Neural progenitor cell (in vitro differentiated cells): ENCODE measurements around the gene HDDC3. TPM values are rescaled to one million over a fixed set of nuclear protein-coding genes. Genes with fewer than 3 reads are reported as not detected.

Experiments
- DNase-seq: peaks from one replicate; pipeline ENCODE4 v3.0.0-alpha.2; 2016; ENCODE audit warnings: low spot score
- H2AFZ ChIP-seq: fragments of 200-600 bp; sonication (generic); replicated peaks from 2 replicates; pipeline ENCODE4 v1.6.1; 2016; ENCODE audit warnings: antibody characterized with exemption
- H3F3A ChIP-seq: fragments of 200-600 bp; sonication (generic); 2 replicates; pipeline ENCODE4 v1.6.1; 2016; ENCODE audit warnings: antibody characterized with exemption, low read depth
- H3K27ac ChIP-seq: fragments of 200-600 bp; sonication (generic); 2 replicates; pipeline ENCODE4 v1.5.1; 2016; ENCODE audit warnings: mild to moderate bottlenecking
- H3K27me3 ChIP-seq: fragments of 200-600 bp; sonication (generic); 2 replicates; pipeline ENCODE4 v1.6.1; 2016; ENCODE audit warnings: mild to moderate bottlenecking, moderate library complexity
- H3K36me3 ChIP-seq: fragments of 200-600 bp; sonication (generic); 2 replicates; pipeline ENCODE4 v1.5.1; 2016
- H3K4me1 ChIP-seq: fragments of 200-600 bp; sonication (generic); 2 replicates; pipeline ENCODE4 v1.6.1; 2016; ENCODE audit warnings: mixed run types
- H3K4me2 ChIP-seq: fragments of 200-600 bp; sonication (generic); 2 replicates; pipeline ENCODE4 v1.6.1; 2016
- H3K4me3 ChIP-seq: fragments of 200-600 bp; sonication (generic); 2 replicates; pipeline ENCODE4 v1.5.1; 2016
- H3K79me2 ChIP-seq: fragments of 200-600 bp; sonication (generic); 2 replicates; pipeline ENCODE4 v1.6.1; 2016; ENCODE audit warnings: low read depth
- H3K9ac ChIP-seq: fragments of 200-600 bp; sonication (generic); 2 replicates; pipeline ENCODE4 v1.6.1; 2016
- H3K9me3 ChIP-seq: fragments of 200-600 bp; sonication (generic); 2 replicates; pipeline ENCODE4 v1.5.1; 2016; ENCODE audit warnings: low read depth
- H4K20me1 ChIP-seq: fragments of 200-600 bp; sonication (generic); 2 replicates; pipeline ENCODE4 v1.6.1; 2016; ENCODE audit warnings: low read depth
- H3K27ac Mint-ChIP-seq: 3 replicates; pipeline ENCODE4 v1.8.0; 2021; ENCODE audit warnings: mixed read lengths
- H3K27me3 Mint-ChIP-seq: 2 replicates; pipeline ENCODE4 v1.8.0; 2022; ENCODE audit warnings: low read depth, mild to moderate bottlenecking, inconsistent platforms, moderate library complexity, mixed read lengths; ENCODE audit not compliant: insufficient read depth
- H3K36me3 Mint-ChIP-seq: 3 replicates; pipeline ENCODE4 v1.8.0; 2021; ENCODE audit warnings: mixed read lengths
- H3K4me1 Mint-ChIP-seq: 3 replicates; pipeline ENCODE4 v1.8.0; 2021; ENCODE audit warnings: mixed read lengths
- H3K4me3 Mint-ChIP-seq: 3 replicates; pipeline ENCODE4 v1.8.0; 2021; ENCODE audit warnings: mild to moderate bottlenecking, moderate library complexity, mixed read lengths
- H3K9me3 Mint-ChIP-seq: 3 replicates; pipeline ENCODE4 v1.8.0; 2020; ENCODE audit warnings: mixed read lengths
- EZH2 ChIP-seq: fragments of 200-600 bp; sonication (generic); IDR thresholded peaks from 2 replicates; pipeline ENCODE4 v1.6.1; 2017; ENCODE audit warnings: antibody characterized with exemption, mild to moderate bottlenecking, moderate library complexity
- EZH2phosphoT487 ChIP-seq: fragments of 200-600 bp; sonication (generic); IDR thresholded peaks from 2 replicates; pipeline ENCODE4 v1.6.1; 2017; ENCODE audit warnings: antibody characterized with exemption
- total RNA-seq: library from RNA; depleted of rRNA; stranded (reverse); fragments of >200 nt; gene quantifications from 2 replicates; pipeline ENCODE4 v1.2.3, GENCODE V29; 2015; ENCODE audit warnings: low replicate concordance
- TF ChIP-seq, protein P1 (sequence below): fragments of 200-600 bp; sonication (generic); IDR thresholded peaks from 2 replicates; pipeline ENCODE4 v1.5.1; 2017; ENCODE audit warnings: antibody characterized with exemption, mild to moderate bottlenecking

HDDC3 gene
- total RNA-seq, 1 donor from 2014 or later = 20.4 TPM

DNA sequence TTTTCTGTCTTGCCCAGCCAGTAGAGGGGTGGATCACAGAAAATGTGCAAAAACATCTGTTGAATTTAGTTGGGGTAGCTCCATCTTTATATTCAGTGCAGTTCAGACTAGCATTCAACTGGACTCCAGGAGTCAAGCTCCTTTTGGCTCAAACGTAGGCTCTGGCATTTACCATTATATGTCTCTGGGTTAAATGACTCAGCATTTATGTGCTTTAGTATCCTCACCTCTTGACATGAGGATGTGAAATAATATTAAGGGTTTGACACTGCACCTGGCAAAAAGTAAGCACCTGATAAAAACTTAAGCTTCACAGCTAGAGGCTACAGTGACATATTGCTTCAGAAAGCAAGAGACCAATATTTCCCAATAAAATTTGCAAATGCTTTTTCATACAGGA is 47.2 kb upstream of the HDDC3 start:
- H3K9me3 Mint-ChIP-seq = no peaks in the 10 kb centered on the region
- no peak overlapping the region for H3K27ac Mint-ChIP-seq
- Histone ChIP-seq H4K20me1 (peaks cover 8% of the 10 kb centered on the region), H3K36me3 (peaks cover 20% of the 10 kb centered on the region), H3K4me3 (no peak overlapping the region), H3K4me1 (no peaks in the 10 kb centered on the region), H2AFZ (no peak overlapping the region), H3K9ac (no peak overlapping the region), H3K27me3 (no peaks in the 10 kb centered on the region), H3K27ac (no peak overlapping the region), H3K4me2 (no peak overlapping the region), H3K79me2 (peaks cover 11% of the 10 kb centered on the region), H3F3A (peaks cover 7% of the 10 kb centered on the region), H3K9me3 (no peaks in the 10 kb centered on the region)
- no peak overlapping the region for H3K4me3 Mint-ChIP-seq
- TF ChIP-seq, protein P1, sequence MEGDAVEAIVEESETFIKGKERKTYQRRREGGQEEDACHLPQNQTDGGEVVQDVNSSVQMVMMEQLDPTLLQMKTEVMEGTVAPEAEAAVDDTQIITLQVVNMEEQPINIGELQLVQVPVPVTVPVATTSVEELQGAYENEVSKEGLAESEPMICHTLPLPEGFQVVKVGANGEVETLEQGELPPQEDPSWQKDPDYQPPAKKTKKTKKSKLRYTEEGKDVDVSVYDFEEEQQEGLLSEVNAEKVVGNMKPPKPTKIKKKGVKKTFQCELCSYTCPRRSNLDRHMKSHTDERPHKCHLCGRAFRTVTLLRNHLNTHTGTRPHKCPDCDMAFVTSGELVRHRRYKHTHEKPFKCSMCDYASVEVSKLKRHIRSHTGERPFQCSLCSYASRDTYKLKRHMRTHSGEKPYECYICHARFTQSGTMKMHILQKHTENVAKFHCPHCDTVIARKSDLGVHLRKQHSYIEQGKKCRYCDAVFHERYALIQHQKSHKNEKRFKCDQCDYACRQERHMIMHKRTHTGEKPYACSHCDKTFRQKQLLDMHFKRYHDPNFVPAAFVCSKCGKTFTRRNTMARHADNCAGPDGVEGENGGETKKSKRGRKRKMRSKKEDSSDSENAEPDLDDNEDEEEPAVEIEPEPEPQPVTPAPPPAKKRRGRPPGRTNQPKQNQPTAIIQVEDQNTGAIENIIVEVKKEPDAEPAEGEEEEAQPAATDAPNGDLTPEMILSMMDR = no peak
- no peak for TF ChIP-seq EZH2
- no peak for TF ChIP-seq EZH2phosphoT487
- H3K27me3 Mint-ChIP-seq = peaks cover 2% of the 10 kb centered on the region
- DNase-seq = no peak
- H3K4me1 Mint-ChIP-seq = no peaks in the 10 kb centered on the region
- peaks cover 51% of the 10 kb centered on the region for H3K36me3 Mint-ChIP-seq

DNA sequence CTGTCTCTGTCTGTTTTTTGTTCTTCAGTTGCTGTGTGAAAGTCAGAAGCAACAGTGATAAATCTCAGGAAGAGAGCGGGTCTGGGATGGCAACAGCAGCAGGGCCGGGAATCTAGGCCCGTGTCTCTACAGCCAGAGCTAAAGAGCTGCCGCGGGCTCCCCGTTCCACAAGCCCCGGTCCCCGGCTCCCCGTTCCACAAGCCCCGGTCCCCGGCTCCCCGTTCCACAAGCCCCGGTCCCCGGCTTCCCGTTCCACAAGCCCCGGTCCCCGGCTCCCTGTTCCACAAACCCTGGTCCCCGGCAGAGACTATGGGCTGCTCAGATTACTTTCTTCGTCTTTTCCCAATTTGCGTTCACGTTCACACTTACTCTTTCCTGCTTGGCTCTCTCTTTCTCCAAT is 41.9 kb upstream of the HDDC3 start:
- Histone ChIP-seq H3F3A (peaks cover 2% of the 10 kb centered on the region), H3K4me2 (no peak overlapping the region), H3K4me1 (no peaks in the 10 kb centered on the region), H4K20me1 (no peaks in the 10 kb centered on the region), H2AFZ (no peak overlapping the region), H3K9ac (no peak overlapping the region), H3K27ac (no peak overlapping the region), H3K36me3 (peaks cover 17% of the 10 kb centered on the region), H3K79me2 (no peaks in the 10 kb centered on the region), H3K9me3 (no peaks in the 10 kb centered on the region), H3K27me3 (no peaks in the 10 kb centered on the region), H3K4me3 (no peak overlapping the region)
- Mint-ChIP-seq H3K9me3 (no peaks in the 10 kb centered on the region), H3K27ac (no peak overlapping the region), H3K4me1 (no peaks in the 10 kb centered on the region), H3K36me3 (peaks cover 48% of the 10 kb centered on the region), H3K27me3 (no peaks in the 10 kb centered on the region), H3K4me3 (no peak overlapping the region)
- no peak for DNase-seq
- TF ChIP-seq, protein P1 = no peak
- TF ChIP-seq EZH2phosphoT487 (no peak), EZH2 (no peak)

DNA sequence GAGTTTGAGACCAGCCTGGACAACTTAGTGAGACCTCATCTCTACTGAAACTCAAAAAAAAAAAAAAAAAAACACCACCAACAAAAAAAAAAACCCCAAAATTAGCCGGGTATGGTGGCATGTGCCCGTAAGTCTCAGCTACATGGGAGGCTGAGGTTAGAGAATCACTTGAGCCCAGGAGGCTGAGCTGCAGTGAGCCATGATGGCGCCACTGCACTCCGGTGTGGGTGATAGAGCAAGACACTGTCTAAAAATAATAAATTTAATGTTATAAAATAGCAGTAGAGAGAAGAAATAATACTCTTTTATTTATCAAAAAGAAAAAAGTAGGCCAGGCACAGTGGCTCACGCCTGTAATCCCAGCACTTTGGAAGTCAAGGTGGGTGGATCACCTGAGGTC is 39.8 kb upstream of the HDDC3 start:
- Histone ChIP-seq H3K9ac (no peak overlapping the region), H3K27ac (no peak overlapping the region), H3K4me3 (no peak overlapping the region), H3K4me2 (no peak overlapping the region), H3K4me1 (no peaks in the 10 kb centered on the region), H3K9me3 (no peaks in the 10 kb centered on the region), H2AFZ (no peak overlapping the region), H3K79me2 (no peaks in the 10 kb centered on the region), H4K20me1 (no peaks in the 10 kb centered on the region), H3K36me3 (peaks cover 12% of the 10 kb centered on the region), H3F3A (peaks cover 13% of the 10 kb centered on the region), H3K27me3 (no peaks in the 10 kb centered on the region)
- Mint-ChIP-seq H3K9me3 (no peaks in the 10 kb centered on the region), H3K27me3 (no peaks in the 10 kb centered on the region), H3K27ac (no peak overlapping the region), H3K4me3 (no peak overlapping the region), H3K36me3 (peaks cover 41% of the 10 kb centered on the region), H3K4me1 (no peaks in the 10 kb centered on the region)
- TF ChIP-seq, protein P1 = no peak
- TF ChIP-seq EZH2 (no peak), EZH2phosphoT487 (no peak)
- DNase-seq = no peak
